MM.1S (cell line): ENCODE results near the gene PRMT7.

Source experiments
- CTCF ChIP-seq: fragments of 300-600 bp; sonication (generic); IDR thresholded peaks from 2 replicates; pipeline ENCODE4 v1.5.1; 2016; ENCODE audit warnings: antibody characterized with exemption, low read length, mixed read lengths
- EZH2 ChIP-seq: fragments of 300-600 bp; sonication (generic); optimal IDR thresholded peaks from 2 replicates; pipeline ENCODE3; 2017; ENCODE audit warnings: low read depth, mild to moderate bottlenecking, antibody characterized with exemption, low read length, mixed read lengths

DNA sequence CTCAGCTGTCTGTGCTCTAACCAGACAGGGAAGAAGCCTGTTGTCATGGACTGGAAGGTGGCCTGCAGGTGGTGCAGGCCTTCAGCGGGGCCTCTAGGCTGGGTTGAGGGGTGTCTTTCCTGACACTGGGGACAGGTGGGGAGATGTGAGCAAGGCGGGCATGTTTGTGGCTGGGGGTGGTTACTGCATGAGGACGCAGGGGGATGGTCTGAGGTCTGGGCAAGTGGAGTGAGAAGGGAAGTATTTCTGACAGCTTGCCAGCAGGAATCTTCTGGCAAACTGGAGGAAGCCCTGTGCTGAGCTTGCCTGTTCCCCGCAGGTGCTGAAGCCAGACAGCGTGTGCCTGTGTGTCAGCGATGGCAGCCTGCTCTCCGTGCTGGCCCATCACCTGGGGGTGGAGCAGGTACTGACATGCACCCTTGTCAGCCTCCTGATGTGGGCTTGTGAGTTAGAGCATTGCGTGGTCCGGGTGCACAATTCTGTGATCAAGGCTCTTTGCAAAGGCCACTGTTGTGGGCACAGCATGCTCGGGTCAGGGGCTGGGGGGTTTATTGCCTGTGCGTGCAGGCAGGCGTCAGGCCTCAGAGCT is 36.2 kb downstream of the PRMT7 start:
- no peak for TF ChIP-seq EZH2
- no peak for TF ChIP-seq CTCF
